Panc1 (cell line): ENCODE measurements around the gene MRPL4. TPM values are rescaled to one million over a fixed set of nuclear protein-coding genes. Genes with fewer than 3 reads are reported as not detected.
"Not testable (repeated sequence)": the region's sequence is repeated elsewhere in the genome, so short reads cannot be mapped to it uniquely, and the experiment has no call there.

Source experiments
- ATAC-seq: fragments of 200-7000 bp; cut with Tn5 transposase; 2 replicates; pipeline ENCODE4 v1.9.1; 2020; ENCODE audit warnings: mild to moderate bottlenecking, moderate library complexity
- BruUV-seq: library from RNA; stranded (reverse); fragments of 400-500 nt; replicated peaks from 2 replicates; lab custom pipeline; 2021; lab: Mats Ljungman, UMichigan
- CTCF ChIA-PET: fragments of 300-600 bp; sonication (Branson Sonifier 250); formaldehyde crosslinking; loops from one replicate; lab custom pipeline; 2022; ENCODE audit warnings: antibody characterized with exemption; lab: Charles Lee
- POLR2A ChIA-PET: fragments of 300-600 bp; sonication (Branson Sonifier 250); formaldehyde crosslinking; loops from one replicate; lab custom pipeline; 2022; ENCODE audit warnings: antibody characterized with exemption; lab: Charles Lee
- DNase-seq: peaks from one replicate; pipeline ENCODE4 v3.0.0-alpha.2; 2010; ENCODE audit warnings: low read depth, low spot score
- H3K27ac ChIP-seq: 2 replicates; pipeline ENCODE4 v1.5.1; 2011; ENCODE audit warnings: mild to moderate bottlenecking, low read length, inconsistent platforms
- H3K27me3 ChIP-seq: fragments of 200-500 bp; sonication (Bioruptor generic); 2 replicates; pipeline ENCODE4 v1.6.0; 2014; ENCODE audit warnings: low read length, inconsistent platforms; ENCODE audit not compliant: control insufficient read depth, insufficient read depth
- H3K36me3 ChIP-seq: fragments of 200-500 bp; sonication (Bioruptor generic); 2 replicates; pipeline ENCODE4 v1.5.1; 2014; ENCODE audit warnings: inconsistent platforms, mild to moderate bottlenecking, low read length, moderate library complexity; ENCODE audit not compliant: control insufficient read depth, insufficient read depth
- H3K4me1 ChIP-seq: 2 replicates; pipeline ENCODE4 v1.5.1; 2011; ENCODE audit warnings: inconsistent platforms, mild to moderate bottlenecking, low read length, moderate library complexity; ENCODE audit not compliant: control insufficient read depth, insufficient read depth
- H3K4me3 ChIP-seq, 2 experiments: 2 replicates each; pipeline ENCODE4 v1.5.1; 2011 to 2012; ENCODE audit warnings: low read depth in 2 of 2, low read length in 2 of 2, mild to moderate bottlenecking in 2 of 2, inconsistent platforms in 1 of 2, moderate library complexity in 1 of 2
- H3K9me3 ChIP-seq: fragments of 200-500 bp; sonication (Bioruptor generic); 2 replicates; pipeline ENCODE4 v1.5.1; 2014; ENCODE audit warnings: low read depth, mild to moderate bottlenecking, inconsistent platforms, low read length, moderate library complexity; ENCODE audit not compliant: control insufficient read depth, insufficient read depth
- CTCF ChIP-seq: fragments of 450-650 bp; IDR thresholded peaks from 2 replicates; pipeline ENCODE4 v1.5.1; 2017; ENCODE audit warnings: mild to moderate bottlenecking
- POLR2AphosphoS5 ChIP-seq: IDR thresholded peaks from 2 replicates; pipeline ENCODE4 v1.6.1; 2012; ENCODE audit warnings: mild to moderate bottlenecking, low read depth, low read length, moderate library complexity
- SIN3A ChIP-seq: IDR thresholded peaks from 2 replicates; pipeline ENCODE4 v1.6.1; 2012; ENCODE audit warnings: low read depth, mild to moderate bottlenecking, low read length, moderate library complexity, borderline replicate concordance; ENCODE audit not compliant: insufficient read depth
- TCF7L2 ChIP-seq: IDR thresholded peaks from 2 replicates; pipeline ENCODE4 v1.6.1; 2011; ENCODE audit warnings: mild to moderate bottlenecking, low read depth, low read length, inconsistent platforms
- in situ Hi-C: cut with HindIII; loops from 2 replicates; pipeline ENCODE4 v1.10.0; 2016; ENCODE audit warnings: low sequenced_read_pairs, low pct_unique_long_range_greater_than_20kb
- intact Hi-C: fragments of 100-400 bp; cut with micrococcal nuclease; formaldehyde crosslinking; loops from one replicate; pipeline ENCODE4 v1.10.0; 2022; ENCODE audit not compliant: unreplicated experiment
- total RNA-seq: library from RNA; stranded (reverse); gene quantifications from one replicate; pipeline ENCODE4 v1.2.1, GENCODE V29; 2021; ENCODE audit not compliant: unreplicated experiment
- TF ChIP-seq, protein P1 (sequence below), 2 experiments: IDR thresholded peaks; 2 replicates each; pipeline ENCODE4 v1.6.1; 2011 to 2012; ENCODE audit warnings: low read depth in 2 of 2, control low read depth in 1 of 2, low read length in 1 of 2, mild to moderate bottlenecking in 1 of 2, moderate library complexity in 1 of 2; ENCODE audit not compliant: insufficient read depth in 1 of 2

MRPL4 gene
- total RNA-seq, 1 experiment from 2014 or later = 62.8 TPM

- Histone ChIP-seq H3K36me3 (no peaks in the 10 kb centered on the region), H3K27me3 (no peaks in the 10 kb centered on the region), H3K4me3 (no peak overlapping the region), H3K9me3 (no peaks in the 10 kb centered on the region), H3K4me1 (no peaks in the 10 kb centered on the region; the same call in 1 of the 2 replicates), H3K27ac (no peak overlapping the region)
- no TSS peak for BruUV-seq
- intact Hi-C loops (no loop called here), in situ Hi-C loops (no loop called here)
- ChIA-PET CTCF (interaction anchor here (0.5 to 0.7 kb wide), 2 partner anchors 32 to 250 kb away, joined by 3 to 9 read pairs; no protein-coding TSS in a partner anchor), POLR2A (no interaction called here)
- DNase-seq (no peak), ATAC-seq (peak; percentile 75; the same call in 1 of the 2 replicates)
- TF ChIP-seq, protein P1, sequence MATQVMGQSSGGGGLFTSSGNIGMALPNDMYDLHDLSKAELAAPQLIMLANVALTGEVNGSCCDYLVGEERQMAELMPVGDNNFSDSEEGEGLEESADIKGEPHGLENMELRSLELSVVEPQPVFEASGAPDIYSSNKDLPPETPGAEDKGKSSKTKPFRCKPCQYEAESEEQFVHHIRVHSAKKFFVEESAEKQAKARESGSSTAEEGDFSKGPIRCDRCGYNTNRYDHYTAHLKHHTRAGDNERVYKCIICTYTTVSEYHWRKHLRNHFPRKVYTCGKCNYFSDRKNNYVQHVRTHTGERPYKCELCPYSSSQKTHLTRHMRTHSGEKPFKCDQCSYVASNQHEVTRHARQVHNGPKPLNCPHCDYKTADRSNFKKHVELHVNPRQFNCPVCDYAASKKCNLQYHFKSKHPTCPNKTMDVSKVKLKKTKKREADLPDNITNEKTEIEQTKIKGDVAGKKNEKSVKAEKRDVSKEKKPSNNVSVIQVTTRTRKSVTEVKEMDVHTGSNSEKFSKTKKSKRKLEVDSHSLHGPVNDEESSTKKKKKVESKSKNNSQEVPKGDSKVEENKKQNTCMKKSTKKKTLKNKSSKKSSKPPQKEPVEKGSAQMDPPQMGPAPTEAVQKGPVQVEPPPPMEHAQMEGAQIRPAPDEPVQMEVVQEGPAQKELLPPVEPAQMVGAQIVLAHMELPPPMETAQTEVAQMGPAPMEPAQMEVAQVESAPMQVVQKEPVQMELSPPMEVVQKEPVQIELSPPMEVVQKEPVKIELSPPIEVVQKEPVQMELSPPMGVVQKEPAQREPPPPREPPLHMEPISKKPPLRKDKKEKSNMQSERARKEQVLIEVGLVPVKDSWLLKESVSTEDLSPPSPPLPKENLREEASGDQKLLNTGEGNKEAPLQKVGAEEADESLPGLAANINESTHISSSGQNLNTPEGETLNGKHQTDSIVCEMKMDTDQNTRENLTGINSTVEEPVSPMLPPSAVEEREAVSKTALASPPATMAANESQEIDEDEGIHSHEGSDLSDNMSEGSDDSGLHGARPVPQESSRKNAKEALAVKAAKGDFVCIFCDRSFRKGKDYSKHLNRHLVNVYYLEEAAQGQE (IDR thresholded peaks at IDR 0.05; ENCODE audit: insufficient read depth in 1 of 2, low read depth in 2 of 2, low read length in 1 of 2) = no peak
- TF ChIP-seq CTCF = no peak
- TF ChIP-seq POLR2AphosphoS5 = no peak
- no peak for TF ChIP-seq TCF7L2
- no peak for TF ChIP-seq SIN3A
Measured at GRCh38 chr19:10238172-10238783, 13.7 kb upstream of the MRPL4 start.

DNA sequence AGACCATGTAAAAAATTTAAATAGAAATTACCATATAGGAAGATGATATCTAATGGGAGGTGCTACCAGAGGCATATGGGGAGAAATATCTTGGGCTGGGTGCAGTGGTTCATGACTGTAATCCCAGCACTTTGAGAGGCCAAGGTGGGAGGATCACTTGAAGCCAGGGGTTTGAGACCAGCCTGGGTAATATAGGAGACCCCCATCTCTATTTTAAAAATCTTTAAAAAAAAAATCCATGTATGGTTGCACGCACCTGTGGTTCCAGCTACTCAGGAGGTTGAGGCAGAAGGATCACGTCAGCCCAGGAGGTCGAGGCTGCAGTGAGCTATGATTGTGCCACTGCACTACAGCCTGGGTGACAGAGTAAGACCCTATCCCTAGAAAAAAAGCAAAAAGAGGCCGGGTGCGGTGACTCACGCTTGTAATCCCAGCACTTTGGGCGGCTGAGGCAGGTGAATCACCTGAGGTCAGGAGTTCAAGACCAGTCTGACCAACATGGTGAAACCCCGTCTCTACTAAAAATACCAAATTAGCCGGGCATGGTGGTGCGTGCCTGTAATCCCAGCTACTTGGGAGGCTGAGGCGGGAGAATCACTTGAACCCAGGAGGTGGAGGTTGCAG lies 10.1 kb upstream of the MRPL4 start:
- H3K27me3 ChIP-seq, DNase-seq, POLR2A ChIA-PET, H3K36me3 ChIP-seq, CTCF ChIA-PET, BruUV-seq, ATAC-seq, H3K4me1 ChIP-seq, H3K27ac ChIP-seq, in situ Hi-C loops, H3K9me3 ChIP-seq, intact Hi-C loops, H3K4me3 ChIP-seq: not testable (repeated sequence)

DNA sequence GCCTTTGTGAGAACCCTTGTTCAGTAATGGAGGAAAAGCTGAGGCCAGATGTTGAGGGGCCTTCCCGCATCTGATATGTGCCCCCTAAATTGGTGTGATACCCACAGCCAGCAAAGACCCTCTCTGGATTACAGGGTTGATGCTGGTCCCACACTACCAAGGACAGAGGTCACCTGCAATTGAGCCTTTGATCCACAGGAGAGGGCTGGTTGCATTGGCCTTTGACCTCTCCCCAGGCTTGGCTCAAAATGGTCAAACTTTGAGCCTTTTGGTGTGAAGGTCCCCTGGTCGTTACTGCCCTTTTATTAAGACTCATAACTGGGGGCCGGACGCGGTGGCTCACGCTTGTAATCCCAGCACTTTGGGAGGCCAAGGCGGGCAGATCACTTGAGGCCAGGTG lies 8.4 kb upstream of the MRPL4 start:
- Histone ChIP-seq H3K4me1 (no peaks in the 10 kb centered on the region), H3K36me3 (no peaks in the 10 kb centered on the region), H3K4me3 (no peak overlapping the region), H3K27me3 (no peaks in the 10 kb centered on the region), H3K9me3 (no peaks in the 10 kb centered on the region), H3K27ac (no peak overlapping the region)
- BruUV-seq = no TSS peak
- ChIA-PET POLR2A (no interaction called here), CTCF (no interaction called here)
- TF ChIP-seq SIN3A = no peak
- no peak for TF ChIP-seq TCF7L2
- no peak for TF ChIP-seq POLR2AphosphoS5
- no peak for TF ChIP-seq CTCF
- TF ChIP-seq, protein P1 (IDR thresholded peaks at IDR 0.05; ENCODE audit: insufficient read depth in 1 of 2, low read depth in 2 of 2, low read length in 1 of 2) = no peak
- no peak for ATAC-seq
- in situ Hi-C loops = no loop called here
- DNase-seq = no peak
- intact Hi-C loops = no loop called here
